Renal cortical epithelial cell (primary cell): ENCODE data around the gene ATP13A3. TPM values are rescaled to one million over a fixed set of nuclear protein-coding genes. Genes with fewer than 3 reads are reported as not detected.
A peak's percentile ranks its signal among the peaks of the same experiment; 100 is the strongest.
"Not testable (repeated sequence)": the region's sequence is repeated elsewhere in the genome, so short reads cannot be mapped to it uniquely, and the experiment has no call there.

Experiments used
- DNase-seq: peaks from one replicate; pipeline ENCODE4 v3.0.0-alpha.2; 2011; ENCODE audit warnings: low read depth
- total RNA-seq: library from RNA; depleted of rRNA; stranded (reverse); fragments of >200 nt; gene quantifications from 2 replicates; pipeline ENCODE4 v1.2.3, GENCODE V29; 2014

Gene ATP13A3
- total RNA-seq, 1 donor from 2014 or later: 600 TPM

DNA sequence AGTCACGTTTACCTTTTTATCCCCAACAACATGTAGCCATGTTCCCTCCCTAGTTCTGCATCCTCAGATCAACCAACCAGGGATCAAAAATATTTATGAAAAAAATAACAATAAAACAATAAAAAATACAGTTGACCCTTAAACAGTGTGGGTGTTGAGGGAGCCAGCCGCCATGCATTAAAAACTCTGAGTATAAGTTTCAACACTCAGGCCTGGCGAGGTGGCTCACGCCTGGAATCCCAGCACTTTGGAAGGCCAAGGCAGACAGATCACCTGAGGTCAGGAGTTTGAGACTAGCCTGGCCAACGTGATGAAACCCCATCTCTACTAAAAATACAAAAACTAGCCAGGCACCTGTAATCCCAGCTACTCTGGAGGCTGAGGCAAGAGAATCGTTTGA is 12.7 kb upstream of the ATP13A3 start:
- DNase-seq: not testable (repeated sequence)

DNA sequence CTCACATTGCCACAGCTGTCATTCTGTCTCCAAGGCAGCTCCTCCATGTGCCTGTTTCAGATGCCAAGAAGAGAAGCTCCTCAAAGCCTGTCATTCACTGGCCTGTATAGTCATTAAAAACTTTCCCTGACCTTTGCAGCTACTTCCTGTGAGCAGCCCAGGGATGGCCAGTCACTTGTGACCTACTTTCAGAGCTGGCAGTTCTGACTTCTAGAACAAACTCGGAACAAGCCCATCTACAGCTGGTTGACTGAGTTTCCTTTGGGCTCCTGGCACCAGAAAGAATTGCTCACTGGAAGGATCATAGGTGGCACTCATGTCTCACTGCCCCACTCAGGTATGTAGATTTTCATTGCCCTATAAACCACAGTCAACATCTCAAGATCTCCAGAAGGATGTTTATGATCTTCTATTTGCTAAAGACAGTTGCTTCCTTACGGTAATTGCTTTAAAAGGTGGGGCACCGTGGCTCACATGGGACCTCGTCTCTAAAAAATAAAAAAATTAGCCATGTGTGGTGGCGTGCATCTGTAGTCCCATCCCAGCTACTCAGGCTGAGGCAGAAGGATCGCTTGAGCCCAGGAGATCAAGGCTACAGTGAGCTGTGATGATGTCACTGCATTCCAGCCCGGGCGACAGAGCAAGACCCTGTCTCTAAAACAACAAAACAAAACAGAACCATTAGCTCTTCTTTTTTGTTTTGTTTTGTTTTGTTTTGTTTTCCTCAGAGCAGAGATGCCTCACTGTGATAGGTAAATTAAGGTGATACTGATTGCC is 11.2 kb upstream of the ATP13A3 start:
- DNase-seq: peak; percentile 79

DNA sequence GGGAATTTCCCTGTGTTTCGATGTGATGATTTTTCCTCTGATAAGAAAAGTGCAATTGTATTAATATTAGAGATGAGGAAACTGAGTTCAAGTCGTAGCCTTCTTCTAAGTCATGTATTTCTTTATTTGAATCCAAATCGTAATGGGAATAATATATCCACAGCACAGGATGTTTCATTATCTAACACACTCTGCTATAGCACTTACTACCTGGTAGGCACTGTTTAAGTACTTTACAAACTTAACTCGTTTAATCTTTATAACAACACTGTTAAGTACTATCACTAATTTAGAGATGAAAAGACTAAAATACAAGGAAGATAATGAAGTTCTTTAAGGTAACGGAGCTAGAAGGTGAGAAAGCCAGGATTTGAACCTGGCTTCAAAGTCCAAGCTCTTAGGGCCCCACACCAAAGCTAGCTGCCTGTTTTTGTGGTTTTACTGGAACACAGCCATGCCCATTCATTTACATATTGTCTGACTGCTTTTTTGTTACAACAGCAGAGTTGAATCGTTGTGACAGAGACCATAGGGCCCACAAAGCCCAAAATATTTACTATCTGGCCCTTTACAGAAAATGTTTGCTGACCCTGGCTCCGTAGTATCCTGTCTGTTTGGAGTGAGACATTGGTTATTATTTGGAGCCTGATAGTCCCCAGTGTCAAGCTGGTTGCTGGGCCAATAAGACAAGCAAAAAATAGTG is 9.6 kb upstream of the ATP13A3 start:
- DNase-seq: peak; percentile 66

DNA sequence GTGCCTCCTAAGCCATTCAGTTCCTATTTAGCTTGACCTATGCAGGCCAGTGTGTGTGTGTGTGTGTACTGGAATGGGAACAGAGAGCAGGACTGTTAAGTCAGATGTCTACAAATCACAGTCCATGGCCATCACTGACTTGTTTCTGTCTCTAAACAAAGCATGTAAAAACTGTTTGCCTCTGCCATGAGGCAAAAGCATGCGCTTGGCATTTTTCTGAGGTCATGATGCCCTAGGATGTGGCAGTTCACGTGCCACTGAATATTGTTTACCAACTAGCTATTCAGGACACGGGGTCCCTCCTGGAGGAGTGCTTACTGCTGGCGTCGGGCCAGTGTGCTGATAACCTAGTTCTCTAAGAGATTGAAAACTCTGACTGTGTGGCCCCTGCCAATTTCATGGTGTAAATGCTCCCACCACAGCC is 8.2 kb upstream of the ATP13A3 start:
- no peak for DNase-seq

GRCh38 chr3:194493995-194494927 is 7.5 kb upstream of the ATP13A3 start:
- DNase-seq: not testable (repeated sequence)

- DNase-seq: no peak
Measured at GRCh38 chr3:194492001-194492400, 5.2 kb upstream of the ATP13A3 start.

- DNase-seq: no peak
Measured at GRCh38 chr3:194489736-194490612, 3.2 kb upstream of the ATP13A3 start.

- DNase-seq: peak; percentile 58
Measured at GRCh38 chr3:194488055-194488742, 1.4 kb upstream of the ATP13A3 start.

GRCh38 chr3:194487289-194488054 is 670 bp upstream of the ATP13A3 start:
- DNase-seq: no peak

- DNase-seq: no peak
Measured at GRCh38 chr3:194485881-194486539, 792 bp downstream of the ATP13A3 start.

DNA sequence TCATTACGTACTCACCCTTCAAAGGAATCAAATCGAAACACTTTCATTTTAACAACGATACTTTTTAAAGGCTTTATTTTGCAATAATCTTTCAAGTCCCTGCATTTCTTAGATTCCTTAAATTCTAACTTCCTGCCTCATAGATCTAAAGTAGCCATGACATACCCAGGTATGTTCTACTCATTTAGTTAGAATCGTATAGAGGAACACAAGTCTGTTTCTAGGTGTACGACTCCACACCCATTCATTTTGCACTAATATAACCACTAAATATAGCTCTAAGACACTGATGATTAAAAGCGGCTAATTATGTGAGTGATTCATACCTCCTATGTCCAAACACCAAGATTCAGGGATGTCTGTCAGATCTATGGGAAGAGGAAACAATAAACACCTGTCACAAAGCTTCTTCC is 1.3 kb downstream of the ATP13A3 start:
- peak; percentile 87 for DNase-seq

GRCh38 chr3:194484614-194485013 is 2.2 kb downstream of the ATP13A3 start:
- DNase-seq: no peak

DNA sequence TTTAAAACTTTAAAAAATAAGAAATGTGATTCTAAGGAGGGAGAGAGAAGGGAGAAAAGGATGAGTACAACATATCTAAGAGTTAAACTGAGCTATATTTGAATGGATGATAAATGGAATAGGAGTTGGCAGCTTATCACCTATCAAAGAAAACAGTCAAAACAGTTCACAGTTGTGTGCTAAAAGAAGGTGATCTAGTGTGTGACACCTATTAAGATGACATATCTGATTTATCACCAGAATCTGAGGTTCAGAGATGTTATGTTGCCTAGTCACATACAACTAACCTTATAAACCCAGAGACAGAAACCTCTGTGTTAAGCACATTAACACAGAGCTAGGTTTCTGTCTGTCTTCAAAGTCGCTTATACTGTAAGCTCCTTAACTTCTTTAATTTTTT is 3.0 kb downstream of the ATP13A3 start:
- no peak for DNase-seq

GRCh38 chr3:194482830-194483229 is 4.0 kb downstream of the ATP13A3 start:
- DNase-seq: not testable (repeated sequence)

DNA sequence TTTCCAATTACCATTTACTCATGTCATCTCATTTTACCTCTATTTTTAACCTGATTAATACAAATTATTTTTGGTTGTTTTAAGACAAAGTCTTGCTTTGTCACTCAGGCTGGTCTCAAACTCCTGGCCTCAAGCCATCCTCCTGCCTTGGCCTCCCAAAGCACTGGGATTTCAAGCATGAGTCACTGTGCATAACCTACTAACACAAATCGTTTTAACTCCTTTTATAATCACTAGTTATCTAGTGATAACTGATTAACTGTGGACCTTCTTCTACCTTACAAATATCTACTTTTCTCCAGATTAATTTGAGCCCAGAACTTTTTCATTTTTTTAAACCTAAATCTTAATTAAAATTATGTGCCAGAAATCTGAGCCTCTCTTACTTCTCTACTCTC is 4.6 kb downstream of the ATP13A3 start:
- DNase-seq: no peak

DNA sequence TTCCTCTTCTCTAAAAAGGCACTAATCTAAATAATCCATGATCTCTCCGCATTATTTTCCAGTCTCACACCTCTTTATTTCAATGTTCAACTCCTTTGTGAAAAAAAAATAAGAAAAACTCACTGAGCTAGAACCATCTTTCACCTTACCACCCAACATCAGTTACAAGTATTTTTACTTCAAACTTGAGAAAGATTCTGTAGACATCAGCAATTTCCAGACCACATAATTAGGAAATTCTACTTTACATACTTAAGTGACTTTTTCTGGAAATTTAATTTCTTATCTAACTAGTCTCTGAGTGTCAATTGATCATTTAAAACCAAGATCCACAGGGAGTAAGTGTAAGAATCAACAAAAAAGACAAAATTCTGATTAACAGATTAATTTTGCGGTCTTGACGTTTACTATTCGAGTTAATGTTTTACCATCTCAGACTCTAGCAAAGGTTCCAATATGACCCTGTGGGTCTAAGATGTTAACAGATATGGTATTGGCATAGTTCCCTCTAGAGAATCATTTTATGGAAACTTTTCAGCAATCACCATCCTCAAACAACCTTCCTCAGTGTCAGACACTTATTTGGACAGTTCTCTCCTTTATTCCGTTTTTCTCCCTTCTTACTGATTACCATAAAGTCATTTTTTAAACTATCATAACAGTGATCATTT is 5.1 kb downstream of the ATP13A3 start:
- peak; percentile 47 for DNase-seq

DNA sequence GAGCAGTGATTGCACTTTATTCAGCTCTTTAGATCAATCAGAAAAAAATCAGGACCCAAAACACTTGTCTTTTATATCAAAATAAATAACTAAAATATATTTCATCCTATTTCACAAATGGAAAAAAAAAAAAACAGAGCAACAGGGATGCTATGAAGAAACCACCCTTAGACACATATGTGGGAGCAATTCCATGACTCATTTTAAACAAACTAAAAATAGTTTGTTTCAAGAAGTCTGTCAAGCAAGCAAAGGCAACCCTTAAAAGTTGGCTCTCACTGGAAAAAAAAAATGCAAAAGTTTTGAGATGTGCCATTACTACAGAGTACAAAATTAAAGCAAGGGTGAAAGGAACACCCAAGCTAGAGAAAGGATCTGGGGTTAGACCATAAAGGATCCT is 5.7 kb downstream of the ATP13A3 start:
- DNase-seq: peak; percentile 85

- no peak for DNase-seq
Measured at GRCh38 chr3:194476784-194477183, 10.0 kb downstream of the ATP13A3 start.

GRCh38 chr3:194475978-194476377 is 10.8 kb downstream of the ATP13A3 start:
- DNase-seq: no peak
